Osteoblast (primary cell): Measurements from ENCODE around the gene CD151. TPM values are rescaled to one million over a fixed set of nuclear protein-coding genes. Genes with fewer than 3 reads are reported as not detected.

Experiments
- DNase-seq: peaks from one replicate; pipeline ENCODE4 v3.0.0; 2011; ENCODE audit warnings: low spot score, mixed read lengths; ENCODE audit not compliant: insufficient read length; ENCODE audit errors: missing footprints
- H2AFZ ChIP-seq: 2 replicates; pipeline ENCODE4 v1.6.0; 2011; ENCODE audit warnings: mild to moderate bottlenecking, low read length
- H3K27ac ChIP-seq: 2 replicates; pipeline ENCODE4 v1.5.1; 2011; ENCODE audit warnings: mild to moderate bottlenecking, low read depth, low read length, moderate library complexity
- H3K27me3 ChIP-seq: 2 replicates; pipeline ENCODE4 v1.6.0; 2012; ENCODE audit warnings: mild to moderate bottlenecking, control low read depth, inconsistent platforms, low read length, moderate library complexity; ENCODE audit not compliant: insufficient read depth
- H3K36me3 ChIP-seq: 2 replicates; pipeline ENCODE4 v1.5.1; 2011; ENCODE audit warnings: mild to moderate bottlenecking, low read length, control low read depth, moderate library complexity; ENCODE audit not compliant: insufficient read depth
- H3K4me1 ChIP-seq: 2 replicates; pipeline ENCODE4 v1.5.1; 2011; ENCODE audit warnings: mild to moderate bottlenecking, low read length, control low read depth, moderate library complexity; ENCODE audit not compliant: insufficient read depth
- H3K4me2 ChIP-seq: 2 replicates; pipeline ENCODE4 v1.6.0; 2011; ENCODE audit warnings: mild to moderate bottlenecking, low read length; ENCODE audit not compliant: insufficient read depth
- H3K4me3 ChIP-seq: fragments of 200-600 bp; sonication (generic); 3 replicates; pipeline ENCODE4 v1.5.1; 2012; ENCODE audit warnings: mild to moderate bottlenecking, low read length, inconsistent platforms; ENCODE audit not compliant: insufficient read depth
- H3K79me2 ChIP-seq: 2 replicates; pipeline ENCODE4 v1.6.0; 2012; ENCODE audit warnings: mild to moderate bottlenecking, low read length, control low read depth, inconsistent platforms; ENCODE audit not compliant: insufficient read depth
- H3K9me3 ChIP-seq: 2 replicates; pipeline ENCODE4 v1.5.1; 2011; ENCODE audit warnings: low read depth, low read length, control low read depth
- H4K20me1 ChIP-seq: 2 replicates; pipeline ENCODE4 v1.6.0; 2012; ENCODE audit warnings: mild to moderate bottlenecking, low read length, control low read depth; ENCODE audit not compliant: insufficient read depth
- total RNA-seq: library from RNA; depleted of rRNA; stranded (reverse); fragments of >200 nt; gene quantifications from 2 replicates; pipeline ENCODE4 v1.2.3, GENCODE V29; 2012
- TF ChIP-seq, protein P1 (sequence below): IDR thresholded peaks from 2 replicates; pipeline ENCODE4 v1.5.1; 2011; ENCODE audit warnings: mild to moderate bottlenecking, low read depth, low read length, moderate library complexity; ENCODE audit errors: extremely low read depth

CD151 gene
- total RNA-seq, 1 donor, result 416 TPM

DNA sequence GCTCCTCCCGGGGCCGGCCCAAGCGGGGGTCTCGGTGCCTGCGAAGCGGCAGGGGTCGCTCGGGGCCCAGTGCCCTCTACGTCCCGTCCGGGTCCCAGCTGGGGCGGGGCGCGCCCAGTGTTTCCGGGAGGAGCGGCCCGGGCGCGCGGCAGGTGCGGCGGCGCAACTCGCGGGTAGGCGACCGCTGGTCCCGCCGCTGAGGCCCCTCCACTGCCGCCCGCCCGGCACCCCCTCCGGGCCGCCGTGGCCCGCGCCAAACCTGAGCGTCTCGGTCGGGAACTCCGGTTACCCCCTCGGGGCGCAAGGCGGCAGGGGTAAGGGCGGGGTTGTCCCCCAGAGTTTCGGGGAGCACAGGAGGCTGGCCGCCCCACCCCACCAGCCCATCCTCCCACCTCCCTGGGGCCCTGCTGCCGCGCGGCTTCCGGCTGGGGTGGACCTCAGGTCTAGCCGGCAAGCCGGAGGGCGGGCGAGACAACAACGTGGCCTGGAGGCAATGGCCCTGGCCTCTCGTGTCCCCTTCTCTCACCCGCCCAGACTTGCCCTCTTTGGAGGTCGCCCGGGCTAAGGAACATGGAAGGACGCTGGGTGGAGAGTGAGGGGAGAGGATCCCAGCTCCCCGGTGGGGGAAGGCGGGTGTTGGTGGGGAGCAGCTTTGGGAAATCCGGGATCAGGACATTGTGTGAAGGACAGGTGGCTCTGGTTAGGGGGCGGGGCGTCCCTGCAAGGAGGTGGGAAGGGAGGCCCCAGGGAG lies 5.4 kb upstream of the CD151 start:
- TF ChIP-seq, protein P1, sequence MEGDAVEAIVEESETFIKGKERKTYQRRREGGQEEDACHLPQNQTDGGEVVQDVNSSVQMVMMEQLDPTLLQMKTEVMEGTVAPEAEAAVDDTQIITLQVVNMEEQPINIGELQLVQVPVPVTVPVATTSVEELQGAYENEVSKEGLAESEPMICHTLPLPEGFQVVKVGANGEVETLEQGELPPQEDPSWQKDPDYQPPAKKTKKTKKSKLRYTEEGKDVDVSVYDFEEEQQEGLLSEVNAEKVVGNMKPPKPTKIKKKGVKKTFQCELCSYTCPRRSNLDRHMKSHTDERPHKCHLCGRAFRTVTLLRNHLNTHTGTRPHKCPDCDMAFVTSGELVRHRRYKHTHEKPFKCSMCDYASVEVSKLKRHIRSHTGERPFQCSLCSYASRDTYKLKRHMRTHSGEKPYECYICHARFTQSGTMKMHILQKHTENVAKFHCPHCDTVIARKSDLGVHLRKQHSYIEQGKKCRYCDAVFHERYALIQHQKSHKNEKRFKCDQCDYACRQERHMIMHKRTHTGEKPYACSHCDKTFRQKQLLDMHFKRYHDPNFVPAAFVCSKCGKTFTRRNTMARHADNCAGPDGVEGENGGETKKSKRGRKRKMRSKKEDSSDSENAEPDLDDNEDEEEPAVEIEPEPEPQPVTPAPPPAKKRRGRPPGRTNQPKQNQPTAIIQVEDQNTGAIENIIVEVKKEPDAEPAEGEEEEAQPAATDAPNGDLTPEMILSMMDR, result no peak
- no peak overlapping the region for H2AFZ ChIP-seq
- H3K27me3 ChIP-seq, result no peaks in the 10 kb centered on the region
- no peaks in the 10 kb centered on the region for H3K9me3 ChIP-seq
- peaks cover 26% of the 10 kb centered on the region for H4K20me1 ChIP-seq
- H3K36me3 ChIP-seq, result peaks cover 12% of the 10 kb centered on the region
- H3K27ac ChIP-seq, result no peak overlapping the region
- H3K4me1 ChIP-seq, result peaks cover 38% of the 10 kb centered on the region
- H3K79me2 ChIP-seq, result peaks cover 3% of the 10 kb centered on the region
- H3K4me3 ChIP-seq, result peak overlapping the region; percentile 58
- no peak for DNase-seq
- peak overlapping the region; percentile 58 for H3K4me2 ChIP-seq

DNA sequence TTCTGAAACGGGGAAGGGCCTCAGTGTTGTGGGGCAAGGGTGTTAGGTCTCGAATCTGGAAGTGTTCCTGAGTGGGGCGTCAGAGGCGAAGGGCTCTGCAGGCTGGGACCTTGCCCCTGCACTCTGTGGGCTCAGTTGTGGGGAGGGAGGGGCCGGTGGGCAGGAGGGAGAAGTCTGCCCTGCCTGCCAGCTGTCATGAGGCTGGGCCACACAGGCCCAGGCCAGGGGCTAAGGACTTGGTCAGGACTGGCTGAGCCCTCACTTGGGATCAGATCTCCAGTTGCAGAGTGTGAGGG lies 4.9 kb upstream of the CD151 start, which contains the start of gene CRACR2B:
TSS of gene CRACR2B (plus strand) at position 23 of the 296 bp plus-strand sequence. CDS start 689 bp downstream, outside the sequence.
- H3K27ac ChIP-seq, result no peak within 1 kb of the TSS

DNA sequence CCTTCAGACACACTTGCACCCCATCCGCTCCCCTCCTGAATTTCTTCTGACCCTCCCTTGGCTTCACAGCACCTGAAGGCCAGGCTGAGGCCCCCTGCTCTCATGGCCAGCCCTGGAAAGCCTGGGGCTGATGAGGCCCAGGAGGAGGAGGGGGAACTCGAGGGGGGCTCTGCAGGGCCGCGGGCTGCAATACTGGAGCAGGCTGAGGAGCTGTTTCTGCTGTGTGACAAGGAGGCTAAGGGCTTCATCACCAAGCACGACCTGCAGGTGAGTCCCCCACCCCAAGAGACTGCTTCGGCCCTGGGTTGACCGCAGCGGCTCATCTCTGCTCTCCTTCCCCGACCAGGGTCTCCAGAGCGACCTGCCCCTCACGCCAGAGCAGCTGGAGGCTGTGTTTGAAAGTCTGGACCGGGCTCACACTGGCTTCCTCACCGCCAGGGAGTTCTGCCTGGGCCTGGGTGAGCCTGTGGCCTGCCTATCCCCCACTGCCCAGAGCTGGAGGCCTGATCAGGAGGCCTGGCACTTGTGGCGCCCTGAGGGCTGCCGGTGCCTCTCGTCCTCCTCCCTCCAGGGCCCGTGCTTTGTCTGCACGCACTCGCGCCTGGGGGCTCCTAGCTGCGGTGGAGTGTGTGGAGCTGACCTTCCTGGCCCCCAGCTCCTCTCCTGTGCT lies 4.1 kb upstream of the CD151 start:
- peak overlapping the region; percentile 85 for H3K4me2 ChIP-seq
- DNase-seq, result no peak
- H3K4me1 ChIP-seq, result peaks cover 42% of the 10 kb centered on the region
- peak overlapping the region; percentile 74 for H2AFZ ChIP-seq
- no peak overlapping the region for H3K4me3 ChIP-seq
- no peaks in the 10 kb centered on the region for H3K9me3 ChIP-seq
- no peak overlapping the region for H3K27ac ChIP-seq
- peaks cover 6% of the 10 kb centered on the region for H3K79me2 ChIP-seq
- TF ChIP-seq, protein P1, result no peak
- H3K27me3 ChIP-seq, result no peaks in the 10 kb centered on the region
- peaks cover 10% of the 10 kb centered on the region for H3K36me3 ChIP-seq
- H4K20me1 ChIP-seq, result peaks cover 23% of the 10 kb centered on the region

More for the DNA sequence above, 4.9 kb upstream of the CD151 start, which contains the start of gene CRACR2B:
- DNase-seq, result no peak
- Histone ChIP-seq H3K4me3 (peak within 1 kb of the TSS; percentile 58), H4K20me1 (peaks cover 23% of the 10 kb centered on the region), H3K4me2 (peak within 1 kb of the TSS; percentile 58), H3K9me3 (no peaks in the 10 kb centered on the region), H3K4me1 (peaks cover 41% of the 10 kb centered on the region), H3K27me3 (no peaks in the 10 kb centered on the region), H3K36me3 (peaks cover 10% of the 10 kb centered on the region), H2AFZ (no peak within 1 kb of the TSS), H3K79me2 (no peaks in the 10 kb centered on the region)
- TF ChIP-seq, protein P1, result no peak
